A673 (cell line): ENCODE data around the gene CCDC149.

ENCODE experiments used
- CTCF ChIP-seq: fragments of 300-800, 200-600 bp; sonication (generic); conservative IDR thresholded peaks from 2 replicates; pipeline ENCODE4 v1.5.1; 2017; ENCODE audit warnings: low read depth, mild to moderate bottlenecking, antibody characterized with exemption, low read length, moderate library complexity, mixed read lengths
- EZH2 ChIP-seq: fragments of 200-600 bp; sonication (generic); IDR thresholded peaks from 2 replicates; pipeline ENCODE4 v1.6.1; 2017; ENCODE audit warnings: borderline replicate concordance, low read depth, mild to moderate bottlenecking, mixed read lengths, antibody characterized with exemption, low read length; ENCODE audit not compliant: poor library complexity, severe bottlenecking

- TF ChIP-seq CTCF (no peak), EZH2 (no peak)
Measured at GRCh38 chr4:24775032-24775605, 137.7 kb downstream of the CCDC149 start.
